Peyer's patch (tissue), 4 donors: Measurements from ENCODE around the gene PYGL.
A peak's percentile ranks its signal among the peaks of the same experiment; 100 is the strongest.

ENCODE experiments used
- POLR2A ChIP-seq, 2 donors: fragments of 450-650 bp; IDR thresholded peaks; one replicate each; pipeline ENCODE4 v1.5.1; 2017; ENCODE audit warnings: antibody characterized with exemption in 2 of 2, mild to moderate bottlenecking in 2 of 2, moderate library complexity in 2 of 2
- TF ChIP-seq, protein P1 (sequence below), 6 experiments: fragments of 450-650 bp in 4 of 6; fragments of 200-600 bp in 2 of 6; sonication (generic) in 1 of 6; IDR thresholded peaks; one replicate each; pipeline ENCODE4 v1.5.1; 2017 to 2019; ENCODE audit warnings: antibody characterized with exemption in 6 of 6, mild to moderate bottlenecking in 3 of 6, moderate library complexity in 1 of 6

DNA sequence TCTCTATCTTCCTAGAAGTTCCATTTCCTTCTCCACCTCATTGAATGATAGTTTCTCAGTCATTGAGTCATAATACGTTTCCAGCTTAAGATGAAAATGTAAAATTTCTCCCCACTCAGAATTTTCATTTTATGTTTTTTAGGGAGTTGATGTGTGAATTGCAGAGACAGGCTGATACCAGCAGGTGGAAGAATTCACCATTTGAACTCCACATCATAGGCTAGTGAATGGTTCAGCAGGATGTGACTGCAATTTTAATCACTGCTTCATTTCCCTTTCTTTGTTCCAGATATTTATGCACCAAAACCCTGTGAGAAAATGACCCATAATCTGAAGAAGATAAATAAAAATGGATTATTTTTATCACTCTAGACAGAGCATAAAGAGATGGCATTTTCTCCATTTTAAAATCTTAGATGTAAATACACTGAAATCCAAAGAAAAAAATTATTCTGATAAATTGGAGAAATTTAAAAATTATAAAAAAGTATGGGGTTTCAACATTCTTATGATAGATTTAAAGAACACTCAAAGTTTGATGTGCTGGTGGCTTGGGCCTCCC lies 10.6 kb upstream of the PYGL start:
- TF ChIP-seq, protein P1, sequence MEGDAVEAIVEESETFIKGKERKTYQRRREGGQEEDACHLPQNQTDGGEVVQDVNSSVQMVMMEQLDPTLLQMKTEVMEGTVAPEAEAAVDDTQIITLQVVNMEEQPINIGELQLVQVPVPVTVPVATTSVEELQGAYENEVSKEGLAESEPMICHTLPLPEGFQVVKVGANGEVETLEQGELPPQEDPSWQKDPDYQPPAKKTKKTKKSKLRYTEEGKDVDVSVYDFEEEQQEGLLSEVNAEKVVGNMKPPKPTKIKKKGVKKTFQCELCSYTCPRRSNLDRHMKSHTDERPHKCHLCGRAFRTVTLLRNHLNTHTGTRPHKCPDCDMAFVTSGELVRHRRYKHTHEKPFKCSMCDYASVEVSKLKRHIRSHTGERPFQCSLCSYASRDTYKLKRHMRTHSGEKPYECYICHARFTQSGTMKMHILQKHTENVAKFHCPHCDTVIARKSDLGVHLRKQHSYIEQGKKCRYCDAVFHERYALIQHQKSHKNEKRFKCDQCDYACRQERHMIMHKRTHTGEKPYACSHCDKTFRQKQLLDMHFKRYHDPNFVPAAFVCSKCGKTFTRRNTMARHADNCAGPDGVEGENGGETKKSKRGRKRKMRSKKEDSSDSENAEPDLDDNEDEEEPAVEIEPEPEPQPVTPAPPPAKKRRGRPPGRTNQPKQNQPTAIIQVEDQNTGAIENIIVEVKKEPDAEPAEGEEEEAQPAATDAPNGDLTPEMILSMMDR (IDR thresholded peaks at IDR 0.05) = peak in 5 of 6 experiments; percentile 37 to 53 (median 43)
- no peak for TF ChIP-seq POLR2A (IDR thresholded peaks at IDR 0.05)
